SU-DHL-6 (cell line): ENCODE data around the gene UBE2E2.

Source experiments
- H2AFZ ChIP-seq: fragments of 200-600 bp; sonication (generic); 2 replicates; pipeline ENCODE4 v1.6.1; 2014; ENCODE audit warnings: low read depth, mild to moderate bottlenecking, moderate library complexity, mixed read lengths, antibody characterized with exemption, low read length; ENCODE audit not compliant: severe bottlenecking
- H3F3A ChIP-seq: fragments of 200-600 bp; shearing (Covaris generic); 2 replicates; pipeline ENCODE4 v1.6.0; 2016; ENCODE audit warnings: antibody characterized with exemption, mild to moderate bottlenecking; ENCODE audit not compliant: insufficient read depth
- H3K27ac ChIP-seq: fragments of 200-600 bp; sonication (generic); 2 replicates; pipeline ENCODE4 v1.5.1; 2016; ENCODE audit warnings: low read depth, mild to moderate bottlenecking, low read length, moderate library complexity, mixed read lengths
- H3K27me3 ChIP-seq: fragments of 200-600 bp; sonication (generic), shearing (Covaris generic); 2 replicates; pipeline ENCODE4 v1.6.0; 2014; ENCODE audit warnings: mild to moderate bottlenecking, low read length
- H3K36me3 ChIP-seq: fragments of 200-600 bp; sonication (generic); 2 replicates; pipeline ENCODE4 v1.6.1; 2014; ENCODE audit warnings: mild to moderate bottlenecking, low read length, mixed read lengths
- H3K4me2 ChIP-seq: fragments of 300-600, 200-600 bp; shearing (Covaris generic), sonication (generic); 2 replicates; pipeline ENCODE4 v1.6.0; 2014; ENCODE audit warnings: low read length, low read depth, mild to moderate bottlenecking; ENCODE audit not compliant: poor library complexity, severe bottlenecking
- H3K4me3 ChIP-seq: fragments of 200-600 bp; sonication (generic); 2 replicates; pipeline ENCODE4 v1.5.1; 2014; ENCODE audit warnings: antibody characterized with exemption, low read length, mild to moderate bottlenecking, mixed read lengths; ENCODE audit not compliant: insufficient read depth, poor library complexity, severe bottlenecking
- H3K79me2 ChIP-seq: fragments of 200-600 bp; sonication (generic); 2 replicates; pipeline ENCODE4 v1.6.1; 2014; ENCODE audit warnings: mild to moderate bottlenecking, low read length, moderate library complexity; ENCODE audit not compliant: insufficient read depth
- H3K9ac ChIP-seq: fragments of 200-600 bp; sonication (generic); 2 replicates; pipeline ENCODE4 v1.7.0; 2014; ENCODE audit warnings: mild to moderate bottlenecking, low read length
- H3K9me2 ChIP-seq: fragments of 200-600 bp; sonication (generic); replicated peaks from 2 replicates; pipeline ENCODE4 v1.6.1; 2014; ENCODE audit warnings: low read length; ENCODE audit not compliant: insufficient read depth
- H3K9me3 ChIP-seq: fragments of 200-600 bp; sonication (generic); 2 replicates; pipeline ENCODE4 v1.6.1; 2014; ENCODE audit warnings: low read length, mixed read lengths; ENCODE audit not compliant: insufficient read depth
- H4K20me1 ChIP-seq: fragments of 200-600 bp; sonication (generic); 2 replicates; pipeline ENCODE4 v1.6.1; 2014; ENCODE audit warnings: low read depth, mild to moderate bottlenecking, antibody characterized with exemption, low read length, moderate library complexity, mixed read lengths
- CTCF ChIP-seq: fragments of 200-600 bp; sonication (generic); IDR thresholded peaks from one replicate; pipeline ENCODE4 v1.5.1; 2017; ENCODE audit warnings: antibody characterized with exemption, mild to moderate bottlenecking, low read length, moderate library complexity; ENCODE audit not compliant: insufficient read depth, poor library complexity, severe bottlenecking
- EZH2phosphoT487 ChIP-seq: fragments of 200-600 bp; sonication (generic), shearing (Covaris generic); conservative IDR thresholded peaks from 2 replicates; pipeline ENCODE4 v1.6.1; 2018; ENCODE audit warnings: mild to moderate bottlenecking, antibody characterized with exemption, low read length, moderate library complexity, mixed read lengths

Gene UBE2E2

GRCh38 chr3:23629181-23629894, 426.2 kb downstream of the UBE2E2 start:
- Histone ChIP-seq H3K4me3 (no peak overlapping the region), H3K27ac (no peak overlapping the region)
- no peak for TF ChIP-seq EZH2phosphoT487
- no peak for TF ChIP-seq CTCF

GRCh38 chr3:23633261-23633960, 430.3 kb downstream of the UBE2E2 start:
- H3K27ac ChIP-seq = no peak overlapping the region
- no peaks in the 10 kb centered on the region for H3K79me2 ChIP-seq
- H3K9ac ChIP-seq = no peak overlapping the region
- no peak overlapping the region for H2AFZ ChIP-seq
- TF ChIP-seq CTCF = no peak
- no peaks in the 10 kb centered on the region for H3K9me3 ChIP-seq
- no peaks in the 10 kb centered on the region for H4K20me1 ChIP-seq
- no peaks in the 10 kb centered on the region for H3K9me2 ChIP-seq
- no peak overlapping the region for H3K4me2 ChIP-seq
- H3K36me3 ChIP-seq = no peaks in the 10 kb centered on the region
- no peaks in the 10 kb centered on the region for H3F3A ChIP-seq
- H3K27me3 ChIP-seq = no peaks in the 10 kb centered on the region
- no peak overlapping the region for H3K4me3 ChIP-seq

More at GRCh38 chr3:23629181-23629894, 426.2 kb downstream of the UBE2E2 start:
- Histone ChIP-seq H3K27me3 (no peaks in the 10 kb centered on the region), H3K9me2 (no peaks in the 10 kb centered on the region), H4K20me1 (no peaks in the 10 kb centered on the region), H3F3A (no peaks in the 10 kb centered on the region), H3K9me3 (no peaks in the 10 kb centered on the region), H3K36me3 (no peaks in the 10 kb centered on the region), H3K4me2 (no peak overlapping the region), H2AFZ (no peak overlapping the region), H3K79me2 (no peaks in the 10 kb centered on the region), H3K9ac (no peak overlapping the region)

- TF ChIP-seq CTCF = no peak
- TF ChIP-seq EZH2phosphoT487 = no peak
- Histone ChIP-seq H3K79me2 (no peaks in the 10 kb centered on the region), H3K4me2 (no peak overlapping the region), H2AFZ (no peak overlapping the region), H3K9me2 (no peaks in the 10 kb centered on the region), H3K9ac (no peak overlapping the region), H3K27ac (no peak overlapping the region), H3F3A (no peaks in the 10 kb centered on the region), H3K27me3 (no peaks in the 10 kb centered on the region), H4K20me1 (no peaks in the 10 kb centered on the region), H3K9me3 (no peaks in the 10 kb centered on the region), H3K36me3 (no peaks in the 10 kb centered on the region), H3K4me3 (no peak overlapping the region)
These were observed 434.2 kb downstream of the UBE2E2 start for GRCh38 chr3:23637339-23637738.
